ENCODE results near the gene DPP6.

The DPP6 gene

GRCh38 chr7:154232700-154233099 lies 180.5 kb downstream of the DPP6 start:
- DNase-seq (ENCODE audit: low spot score), result no peak

DNA sequence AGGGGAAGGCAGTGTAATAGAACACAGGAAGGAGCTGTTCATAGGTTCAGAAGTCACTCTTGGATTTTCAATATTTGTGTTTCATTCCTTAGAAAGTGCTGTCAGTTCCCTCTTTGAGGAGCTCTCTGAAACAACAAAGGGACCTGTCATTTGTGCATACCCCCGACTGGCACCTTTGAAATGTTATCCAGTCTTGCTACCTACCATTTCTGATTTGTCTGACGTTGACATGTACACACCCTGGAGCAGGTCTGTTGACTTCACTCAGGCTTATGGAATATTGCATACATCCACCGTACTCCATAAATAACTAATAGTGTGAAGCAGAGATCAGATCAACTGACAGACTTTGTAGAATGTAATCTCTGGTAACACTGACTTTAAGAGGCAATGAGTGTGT lies 189.8 kb downstream of the DPP6 start:
- no peak for DNase-seq (ENCODE audit: low spot score)

DNA sequence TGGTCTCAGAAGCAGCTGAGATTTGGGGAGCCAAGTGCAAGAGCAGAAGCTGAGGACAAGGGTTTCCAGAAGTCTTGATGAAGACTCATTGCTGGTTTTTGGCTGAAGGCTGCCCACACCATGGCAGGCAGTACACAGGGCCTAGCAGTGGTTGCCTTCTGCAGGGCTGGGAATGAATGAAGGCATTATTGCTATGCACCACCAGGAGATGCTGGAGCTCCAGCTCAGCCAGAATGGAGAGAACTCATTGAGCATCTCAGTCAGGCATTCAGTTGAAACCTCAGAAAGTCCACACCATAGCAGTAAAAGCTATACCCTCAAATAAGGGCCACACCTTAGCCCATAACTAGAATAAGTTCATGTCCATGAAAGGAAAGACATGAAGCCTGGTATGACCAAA lies 190.5 kb downstream of the DPP6 start:
- no peak for DNase-seq (ENCODE audit: low spot score)

GRCh38 chr7:154252046-154252445 lies 199.8 kb downstream of the DPP6 start:
- DNase-seq (ENCODE audit: low spot score), result no peak

DNA sequence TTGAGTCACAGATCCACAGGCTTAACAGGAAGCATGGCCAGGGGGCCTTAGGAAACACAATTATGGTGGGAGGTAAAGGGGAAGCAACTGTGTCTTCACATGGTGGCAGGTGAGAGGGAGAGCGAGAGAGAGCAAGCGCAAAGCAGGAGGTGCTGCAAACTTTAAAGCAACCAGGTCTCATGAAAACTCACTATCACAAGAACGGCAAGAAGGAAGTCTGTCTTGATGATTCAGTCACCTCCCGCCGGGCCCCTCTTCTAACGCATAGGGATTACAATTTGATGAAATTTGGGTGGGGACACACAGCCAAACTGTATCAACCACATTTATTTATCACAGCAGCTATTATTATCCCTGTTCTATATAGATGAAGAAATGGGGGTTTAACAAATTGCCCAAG lies 201.6 kb downstream of the DPP6 start:
- DNase-seq (ENCODE audit: low spot score), result no peak

- DNase-seq (ENCODE audit: low spot score), result no peak
These were observed 203.1 kb downstream of the DPP6 start for GRCh38 chr7:154255324-154255723.

GRCh38 chr7:154256150-154256549 lies 204.0 kb downstream of the DPP6 start:
- no peak for DNase-seq (ENCODE audit: low spot score)

DNA sequence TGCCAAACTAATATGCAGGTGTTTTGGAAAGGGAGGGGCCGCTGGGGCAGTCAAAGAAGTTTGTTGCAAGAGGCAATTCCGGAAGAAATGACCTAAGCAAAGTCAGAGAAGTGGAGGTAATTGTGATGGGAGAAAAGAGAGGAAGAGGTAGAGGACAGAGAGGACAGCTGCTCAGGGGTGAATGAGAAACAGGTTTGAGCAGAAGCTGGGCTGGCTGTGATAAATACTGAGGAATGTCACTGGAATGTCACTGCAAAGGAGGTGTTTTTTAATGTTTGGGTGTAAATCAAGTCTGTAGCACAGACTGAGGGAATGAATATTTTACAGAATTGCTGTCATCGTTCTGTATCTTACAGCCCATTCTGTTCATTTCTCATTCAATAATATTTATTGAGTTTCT lies 207.2 kb downstream of the DPP6 start:
- no peak for DNase-seq (ENCODE audit: low spot score)

- no peak for DNase-seq (ENCODE audit: low spot score)
These were observed 235.2 kb downstream of the DPP6 start for GRCh38 chr7:154287356-154287755.

- DNase-seq (ENCODE audit: low spot score), result no peak
These were observed 236.9 kb downstream of the DPP6 start for GRCh38 chr7:154289119-154289518.

GRCh38 chr7:154296443-154296842 lies 244.2 kb downstream of the DPP6 start:
- DNase-seq (ENCODE audit: low spot score), result no peak

DNA sequence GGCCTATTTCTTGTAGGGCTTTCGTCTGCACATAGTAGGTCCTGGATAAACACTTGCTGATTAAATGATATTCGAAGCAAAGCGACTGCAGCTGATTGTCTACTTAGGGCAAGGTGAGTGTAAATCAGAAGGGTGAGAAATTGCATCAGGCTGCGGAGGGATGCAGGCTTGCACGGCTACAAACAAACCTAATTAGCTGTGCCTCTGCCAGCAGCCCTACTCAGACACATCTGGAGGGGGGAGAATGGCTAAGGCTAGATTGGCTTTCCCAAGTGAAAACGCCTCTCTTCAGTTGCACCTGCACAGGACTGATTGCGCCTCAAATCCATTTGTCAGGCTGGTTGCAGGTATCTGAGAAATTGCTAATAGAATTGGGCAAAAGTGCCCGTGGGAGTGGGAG lies 247.5 kb downstream of the DPP6 start:
- DNase-seq (ENCODE audit: low spot score), result no peak

DNA sequence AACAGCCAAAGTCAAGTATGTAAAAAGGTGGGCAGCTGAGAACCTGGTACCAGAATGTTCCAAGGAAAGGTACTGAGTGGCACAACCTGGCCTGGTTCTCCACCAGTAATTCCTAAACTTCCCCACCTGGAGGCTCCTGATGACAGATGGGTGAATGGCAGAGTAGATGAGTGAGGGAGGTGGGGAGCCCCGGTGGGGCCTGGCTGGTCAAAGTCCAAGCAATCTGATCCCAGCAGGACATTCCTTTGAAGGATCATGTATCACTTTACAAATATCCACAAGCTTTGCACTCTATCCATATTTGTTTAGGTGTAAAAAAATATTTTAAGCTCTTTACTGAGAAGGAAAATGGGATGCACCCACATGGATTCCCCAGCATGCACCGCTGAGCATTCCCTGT lies 250.2 kb downstream of the DPP6 start:
- DNase-seq (ENCODE audit: low spot score), result no peak

DNA sequence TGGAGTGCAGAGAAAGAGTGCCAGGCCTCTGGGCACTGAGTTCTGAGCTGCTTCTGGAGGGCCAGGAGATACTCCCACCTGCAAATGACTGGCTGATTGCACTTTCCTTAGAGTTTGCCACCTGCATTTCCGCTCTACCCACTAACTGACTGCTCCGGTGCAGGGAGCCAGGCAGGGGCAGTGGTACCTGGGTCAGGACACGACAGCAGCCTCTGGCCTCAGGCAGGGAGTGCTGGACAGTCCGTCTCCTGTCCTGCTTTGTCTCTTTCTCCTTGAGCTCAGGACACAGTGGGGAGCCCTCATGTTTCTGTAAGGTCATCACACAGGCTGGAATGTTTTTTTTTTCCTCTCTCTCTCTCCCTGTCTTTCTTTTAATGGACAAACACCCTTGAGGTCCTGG lies 252.0 kb downstream of the DPP6 start:
- DNase-seq (ENCODE audit: low spot score), result no peak

GRCh38 chr7:154304740-154305700 lies 252.8 kb downstream of the DPP6 start:
- DNase-seq (ENCODE audit: low spot score), result no peak

DNA sequence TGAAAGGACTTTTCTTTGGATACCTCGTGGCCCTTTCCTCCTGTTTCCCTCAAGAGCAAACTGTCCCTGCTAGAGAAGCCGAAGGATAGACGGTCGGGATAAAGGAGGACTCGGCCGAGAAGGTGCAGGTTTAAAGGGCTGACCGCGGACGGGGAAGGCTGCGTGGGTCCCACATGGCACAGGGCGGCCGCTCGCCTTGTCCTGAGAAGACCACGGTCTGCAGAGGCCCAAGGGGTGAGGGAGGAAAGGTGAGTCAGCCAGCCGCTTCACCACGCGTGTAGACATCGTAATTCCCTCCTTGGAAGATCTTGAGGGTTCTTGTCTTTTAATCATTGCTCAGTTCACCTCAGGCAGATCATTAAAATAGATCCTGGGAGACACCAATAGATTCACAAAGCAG lies 253.8 kb downstream of the DPP6 start:
- DNase-seq (ENCODE audit: low spot score), result no peak

GRCh38 chr7:154308928-154309327 lies 256.7 kb downstream of the DPP6 start:
- no peak for DNase-seq (ENCODE audit: low spot score)

GRCh38 chr7:154310114-154310513 lies 257.9 kb downstream of the DPP6 start:
- DNase-seq (ENCODE audit: low spot score), result no peak

GRCh38 chr7:154324196-154324595 lies 272.0 kb downstream of the DPP6 start:
- no peak for DNase-seq (ENCODE audit: low spot score)

DNA sequence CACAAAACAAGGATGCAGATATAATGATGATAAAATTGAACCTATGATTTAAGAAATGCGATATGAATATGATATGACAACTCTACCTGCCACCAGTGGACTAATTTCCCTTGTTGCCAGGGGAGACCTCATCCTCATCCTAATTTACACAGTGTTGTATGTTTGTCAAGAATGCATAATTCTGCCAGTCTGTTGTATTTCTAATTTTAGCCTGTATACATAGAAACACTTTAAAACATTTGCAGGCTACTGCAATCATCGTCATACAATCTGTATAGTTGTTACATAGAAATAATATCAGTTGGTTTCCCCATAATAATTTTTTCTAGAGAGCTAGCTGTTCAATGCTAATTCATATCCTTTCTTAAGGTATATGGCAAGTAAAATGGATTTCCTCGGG lies 274.2 kb downstream of the DPP6 start:
- no peak for DNase-seq (ENCODE audit: low spot score)

DNA sequence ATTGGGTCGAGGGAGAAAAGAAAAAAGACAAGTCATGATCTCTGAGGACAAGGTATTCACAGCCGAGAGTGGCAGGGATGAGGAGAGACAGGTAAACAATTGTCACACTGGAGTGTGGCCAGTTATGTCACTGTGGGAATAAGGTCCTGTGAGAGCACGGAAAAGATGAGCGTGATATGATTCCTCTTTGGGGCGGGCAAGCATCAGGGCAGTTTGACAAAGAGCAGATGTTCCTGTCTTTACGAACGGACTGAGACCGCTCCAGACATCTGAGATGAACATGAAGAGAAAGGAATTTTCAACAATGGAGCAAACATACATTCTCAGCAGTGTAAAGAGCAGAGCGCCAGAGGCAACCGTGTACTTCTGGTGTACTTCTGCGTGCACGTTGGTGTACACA lies 278.1 kb downstream of the DPP6 start:
- DNase-seq (ENCODE audit: low spot score), result no peak

- no peak for DNase-seq (ENCODE audit: low spot score)
These were observed 280.8 kb downstream of the DPP6 start for GRCh38 chr7:154332811-154333580.

GRCh38 chr7:154336295-154336694 lies 284.1 kb downstream of the DPP6 start:
- no peak for DNase-seq (ENCODE audit: low spot score)

All from left forelimb (tissue), 1 donor.